Right ventricle myocardium superior (tissue), 1 donor: ENCODE data around the gene ITFG1. TPM values are rescaled to one million over a fixed set of nuclear protein-coding genes. Genes with fewer than 3 reads are reported as not detected.
"Not testable (repeated sequence)": the region's sequence is repeated elsewhere in the genome, so short reads cannot be mapped to it uniquely, and the experiment has no call there.

Experiments
- ATAC-seq: fragments of 200-7000 bp; cut with Tn5 transposase; one replicate; pipeline ENCODE4 v1.9.1; 2020; ENCODE audit warnings: mild to moderate bottlenecking; ENCODE audit not compliant: poor library complexity
- DNase-seq: peaks from one replicate; pipeline ENCODE4 v3.0.0-alpha.2; 2020
- intact Hi-C: fragments of 100-400 bp; cut with DNase I; formaldehyde crosslinking; loops from one replicate; pipeline ENCODE4 v1.11.2; 2022
- total RNA-seq: library from RNA; stranded (reverse); fragmentation: NEBNext Ultra II Directional; extraction: Animal tissue kit (Norgen Biotek cat#: 25700); gene quantifications from one replicate; pipeline ENCODE4 v1.2.1, GENCODE V29; 2021
- donor health status: DM: no; HTN: yes; CAD: no; lungs with severe emphysema.

ITFG1 gene
- total RNA-seq, 1 donor from 2014 or later, result 54.1 TPM

DNA sequence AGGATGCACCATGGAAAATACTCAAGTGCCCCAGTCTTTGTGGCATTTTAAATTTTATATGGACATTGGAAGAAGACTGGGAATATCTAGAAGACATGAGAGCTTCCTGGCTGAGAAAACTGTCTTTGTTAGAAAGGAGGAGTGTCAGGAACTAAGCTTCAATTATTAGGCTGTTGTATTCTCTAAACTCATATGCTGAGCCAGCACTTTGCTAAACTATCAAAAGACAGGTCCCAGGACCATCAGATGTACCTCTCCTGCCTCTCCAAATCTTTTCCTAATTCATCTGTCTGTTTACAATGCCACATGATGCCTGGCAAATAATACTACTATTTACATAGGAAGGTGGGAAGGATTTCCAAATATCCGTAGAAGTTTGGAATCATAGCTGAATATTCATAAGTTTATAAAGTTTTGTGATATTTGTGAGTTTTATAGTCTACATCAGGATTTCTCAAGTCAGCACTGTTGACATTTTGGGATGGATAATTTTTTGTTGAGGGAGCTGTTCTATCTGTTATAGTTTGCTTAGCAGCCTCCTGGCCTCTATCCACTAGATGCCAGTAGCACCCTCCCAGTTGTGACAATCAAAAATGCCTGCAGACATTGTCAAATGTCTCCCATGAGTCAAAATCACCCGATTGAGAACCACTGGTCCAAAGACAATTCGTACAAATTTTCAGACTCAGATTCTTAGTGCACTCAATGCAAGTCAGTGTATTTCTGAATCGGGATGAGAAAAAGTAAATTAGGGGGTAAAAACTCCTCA, 255.9 kb downstream of the ITFG1 start:
- intact Hi-C loops, result no loop called here
- ATAC-seq (no peak), DNase-seq (no peak)

DNA sequence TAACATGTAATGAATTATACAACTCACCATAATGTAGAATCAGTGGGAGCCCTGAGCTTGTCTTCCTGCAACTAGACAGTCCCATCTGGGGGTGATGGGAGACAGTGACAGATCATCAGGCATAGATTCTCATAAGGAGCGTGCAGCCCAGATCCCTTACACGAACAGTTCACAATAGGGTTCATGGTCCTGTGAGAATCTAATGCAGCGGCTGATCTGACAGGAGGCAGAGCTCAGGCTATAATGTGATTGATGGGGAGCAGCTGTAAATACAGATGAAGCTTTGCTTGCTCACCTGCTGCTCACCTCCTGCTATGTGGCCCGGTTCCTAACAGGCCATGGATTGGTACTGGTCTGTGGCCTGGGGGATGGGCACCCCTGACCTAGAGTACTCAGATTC, 257.4 kb downstream of the ITFG1 start:
- DNase-seq, intact Hi-C loops, ATAC-seq: not testable (repeated sequence)

DNA sequence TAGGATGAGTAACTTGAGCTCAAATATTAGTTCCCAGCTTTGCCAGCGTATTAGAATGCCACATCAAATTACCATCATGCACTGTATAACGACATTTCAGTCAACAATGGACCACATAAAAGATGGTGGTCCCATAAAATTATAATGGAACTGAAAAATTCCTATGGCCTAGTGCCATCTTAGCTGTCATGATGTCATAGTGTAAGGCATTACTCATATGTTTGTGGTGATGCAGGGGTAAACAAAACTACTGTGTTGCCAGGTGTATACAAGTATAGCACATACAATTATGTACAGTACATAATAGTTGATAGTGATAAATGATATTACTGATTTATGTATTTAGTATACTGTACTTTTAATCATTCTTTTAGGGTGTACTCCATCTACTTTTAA, 262.7 kb downstream of the ITFG1 start:
- no peak for DNase-seq
- no peak for ATAC-seq
- intact Hi-C loops, result no loop called here

DNA sequence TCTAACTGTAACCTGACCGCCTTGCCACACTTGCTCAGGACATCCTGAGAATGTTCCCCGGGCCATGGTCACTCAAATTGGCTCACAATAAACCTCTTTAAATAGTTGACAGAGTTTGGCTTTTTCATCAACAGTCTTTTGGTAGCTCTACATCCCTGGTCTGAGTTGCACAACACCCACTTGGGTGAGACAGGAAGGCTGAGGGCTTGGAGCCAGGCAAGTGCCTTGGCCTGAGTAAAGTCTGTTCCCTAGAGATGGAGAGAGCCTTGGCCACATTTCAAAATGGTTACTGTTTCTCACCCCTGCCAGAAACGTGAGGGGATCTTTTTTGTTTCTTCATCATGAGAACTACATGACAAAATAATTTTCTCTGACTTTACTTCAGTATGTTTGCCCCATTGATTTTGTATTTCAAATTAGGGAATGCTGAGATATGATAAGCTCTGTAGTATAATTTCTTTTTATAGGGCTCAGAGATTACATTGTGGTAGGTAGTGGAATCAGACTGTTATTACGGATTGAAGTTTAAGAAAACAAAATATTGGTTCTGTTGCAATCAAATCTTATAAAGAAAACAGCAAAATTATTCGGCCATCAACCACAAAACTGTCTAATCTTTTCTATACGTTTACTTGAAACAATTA, 263.2 kb downstream of the ITFG1 start:
- peak; percentile 98 for ATAC-seq
- intact Hi-C loops, result no loop called here
- DNase-seq, result peak; percentile 75

DNA sequence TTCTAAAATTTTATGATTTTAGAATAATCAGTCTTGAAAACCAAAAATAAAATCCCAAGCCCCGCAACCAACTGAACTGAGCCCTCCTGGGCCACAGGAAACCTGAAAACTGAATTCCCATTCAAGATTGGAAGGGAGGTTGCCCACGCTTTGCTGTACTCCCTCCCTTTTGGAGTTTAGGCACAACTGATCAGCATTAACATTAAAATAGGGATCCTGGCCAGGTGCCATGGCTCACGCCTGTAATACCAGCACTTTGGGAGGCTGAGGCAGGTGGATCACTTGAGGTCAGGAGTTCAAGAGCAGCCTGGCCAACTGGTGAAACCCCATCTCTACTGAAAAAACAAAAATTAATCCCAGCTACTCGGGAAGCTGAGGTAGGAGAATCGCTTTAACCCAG, 264.4 kb downstream of the ITFG1 start:
- intact Hi-C loops, result no loop called here
- DNase-seq (no peak), ATAC-seq (no peak)

DNA sequence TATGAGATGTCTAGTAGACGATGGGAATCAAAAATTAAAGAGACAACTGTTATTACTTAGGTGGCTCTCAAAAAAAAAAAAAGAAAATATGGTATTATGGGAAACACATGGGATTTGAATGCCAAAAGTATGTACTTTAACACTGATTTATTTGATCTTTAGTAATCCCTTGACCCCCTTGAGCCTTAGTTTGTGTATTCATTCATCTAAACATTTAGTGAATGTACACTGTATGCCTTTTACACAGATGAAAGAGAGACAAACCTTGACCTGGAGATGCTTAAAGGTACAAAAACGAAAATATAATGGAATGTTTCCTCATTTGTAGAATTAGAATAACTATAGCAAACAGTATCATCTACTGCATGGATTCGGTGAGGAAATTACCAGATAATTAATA, 278.5 kb downstream of the ITFG1 start:
- DNase-seq (no peak), ATAC-seq (no peak)
- intact Hi-C loops, result no loop called here

DNA sequence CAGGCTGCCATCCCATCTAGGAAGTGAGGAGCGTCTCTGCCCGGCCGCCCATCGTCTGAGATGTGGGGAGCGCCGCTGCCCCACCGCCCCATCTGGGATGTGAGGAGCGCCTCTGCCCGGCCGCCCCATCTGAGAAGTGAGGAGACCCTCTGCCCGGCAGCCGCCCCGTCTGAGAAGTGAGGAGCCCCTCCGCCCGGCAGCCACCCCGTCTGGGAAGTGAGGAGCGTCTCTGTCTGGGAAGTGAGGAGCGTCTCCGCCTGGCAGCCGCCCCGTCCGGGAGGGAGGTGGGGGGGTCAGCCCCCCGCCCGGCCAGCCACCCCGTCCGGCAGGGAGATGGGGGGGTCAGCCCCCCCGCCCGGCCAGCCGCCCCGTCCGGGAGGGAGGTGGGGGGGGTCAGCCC, 279.8 kb downstream of the ITFG1 start:
- DNase-seq, intact Hi-C loops, ATAC-seq: not testable (repeated sequence)

DNA sequence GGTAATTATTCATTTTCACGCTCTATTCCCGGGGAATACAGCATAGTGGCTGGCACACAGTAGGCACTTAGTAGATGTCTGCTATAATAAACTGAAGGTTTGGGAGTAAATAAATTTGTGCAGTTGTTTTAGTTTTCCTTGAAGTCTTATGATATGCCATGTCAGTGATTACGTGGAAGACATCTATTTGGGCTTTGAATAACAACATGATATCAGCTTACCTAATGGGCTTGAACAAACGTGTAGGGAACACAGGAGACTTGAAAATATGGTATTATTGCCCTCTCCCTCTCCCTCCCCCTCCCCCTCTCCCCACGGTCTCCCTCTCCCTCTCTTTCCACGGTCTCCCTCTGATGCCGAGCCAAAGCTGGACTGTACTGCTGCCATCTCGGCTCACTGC, 280.8 kb downstream of the ITFG1 start:
- ATAC-seq (no peak), DNase-seq (no peak)
- intact Hi-C loops, result no loop called here

DNA sequence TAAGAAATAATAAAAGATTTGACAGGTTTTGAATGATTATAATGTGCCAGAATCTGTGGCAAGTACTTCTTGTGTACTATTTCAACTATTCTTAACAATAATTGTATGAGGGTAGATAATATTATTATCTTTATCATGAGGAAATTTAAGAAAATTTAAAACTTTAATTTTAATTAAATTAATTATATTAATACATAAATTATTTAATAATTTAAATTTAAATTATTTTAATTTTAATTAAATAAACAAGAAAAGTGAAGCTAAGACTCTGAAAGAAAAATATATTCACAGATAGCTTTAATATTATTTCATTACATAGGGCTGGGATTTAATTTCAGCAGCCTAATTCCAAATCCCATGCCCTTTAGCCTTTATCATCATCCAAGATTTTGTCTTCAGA, 285.7 kb downstream of the ITFG1 start:
- no peak for ATAC-seq
- intact Hi-C loops, result no loop called here
- no peak for DNase-seq

DNA sequence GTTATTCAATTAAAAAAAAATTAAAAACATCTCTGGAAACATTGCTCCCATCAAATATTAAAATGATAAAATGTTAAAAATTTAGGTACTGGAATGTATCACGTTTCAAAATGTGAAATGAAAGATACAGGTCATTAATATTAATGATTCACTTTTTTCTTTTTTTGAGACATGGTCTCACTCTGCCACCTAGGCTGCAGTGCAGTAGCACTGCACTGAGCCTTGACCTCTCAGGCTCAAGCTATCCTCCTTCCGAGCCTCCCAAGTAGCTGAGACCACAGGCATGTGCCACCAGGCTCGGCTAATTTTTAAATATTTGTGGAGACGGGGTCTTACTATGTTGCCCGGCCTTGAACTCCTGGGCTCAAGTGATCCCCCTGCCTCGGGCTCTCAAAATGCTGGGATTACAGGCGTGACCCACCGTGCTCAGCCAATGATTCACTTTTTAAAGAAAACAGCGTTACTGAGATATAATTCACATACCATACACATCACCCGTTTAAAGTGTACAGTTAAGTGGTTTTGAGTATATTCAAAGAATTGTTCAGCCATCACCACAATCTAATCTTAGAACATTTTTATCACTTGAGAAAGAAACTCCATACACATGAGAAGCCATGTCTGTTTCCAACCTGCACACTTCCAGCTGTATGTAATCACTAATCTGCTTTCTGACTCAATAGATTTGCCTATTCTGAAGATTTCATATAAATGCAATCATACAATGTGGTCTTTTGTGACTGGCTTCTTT, 298.0 kb downstream of the ITFG1 start:
- intact Hi-C loops, result no loop called here
- DNase-seq (no peak), ATAC-seq (no peak)

DNA sequence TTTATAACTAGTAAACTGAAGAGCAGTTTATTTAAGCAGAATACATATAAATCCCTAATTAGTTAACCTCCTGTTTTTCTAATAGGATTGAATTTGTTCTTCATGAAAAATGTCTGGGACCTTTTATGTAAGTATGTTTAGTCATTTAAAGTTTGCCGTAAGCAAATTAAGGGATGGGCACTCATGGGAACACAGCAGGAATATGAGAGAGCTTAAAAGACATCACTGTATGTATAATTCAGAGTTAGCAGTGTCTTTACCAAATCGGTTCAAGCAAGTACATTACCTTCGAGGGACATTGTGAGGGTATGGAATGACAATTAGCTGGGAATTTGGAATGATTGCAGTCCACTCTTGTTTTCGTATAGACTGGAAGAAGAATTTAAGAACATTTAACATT, 299.4 kb downstream of the ITFG1 start:
- ATAC-seq (no peak), DNase-seq (no peak)
- intact Hi-C loops, result no loop called here

DNA sequence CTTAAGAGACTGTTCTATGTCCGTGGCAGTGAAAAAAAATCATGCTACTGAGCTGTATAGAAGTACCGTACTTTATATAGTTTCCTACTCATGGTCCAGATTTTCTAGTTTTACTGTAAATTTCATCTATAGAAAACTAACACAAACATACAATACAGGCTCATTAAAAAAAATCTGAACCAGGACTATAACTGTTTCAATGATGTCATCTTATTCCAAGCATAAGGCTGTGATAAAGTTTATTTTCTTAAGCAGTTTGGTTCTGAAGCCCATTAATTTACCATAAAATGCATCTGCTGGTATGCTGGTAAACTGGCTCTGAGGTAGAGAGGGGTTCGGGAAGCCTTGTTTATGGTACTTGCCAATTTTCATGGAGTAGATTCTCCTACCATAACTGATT, 300.4 kb downstream of the ITFG1 start:
- ATAC-seq (no peak), DNase-seq (no peak)
- intact Hi-C loops, result no loop called here

DNA sequence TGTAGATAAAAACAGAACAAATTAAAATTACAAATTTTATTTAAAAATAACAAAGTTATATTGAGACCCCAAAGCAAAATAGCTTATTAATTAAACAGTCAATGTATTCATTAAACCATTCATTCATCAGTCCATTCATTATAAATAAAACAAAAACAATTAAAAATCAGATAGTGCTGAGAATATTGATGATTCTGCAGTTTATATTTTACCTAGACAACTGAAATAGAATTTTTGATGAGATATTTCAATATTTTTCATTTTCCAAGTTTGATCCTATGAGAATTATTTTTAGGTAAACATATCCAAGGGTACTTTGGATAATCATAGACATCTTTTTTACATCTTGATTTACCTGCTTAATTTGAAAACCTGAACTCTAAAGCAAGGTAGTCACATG, 301.9 kb downstream of the ITFG1 start:
- intact Hi-C loops, result no loop called here
- ATAC-seq (no peak), DNase-seq (no peak)

DNA sequence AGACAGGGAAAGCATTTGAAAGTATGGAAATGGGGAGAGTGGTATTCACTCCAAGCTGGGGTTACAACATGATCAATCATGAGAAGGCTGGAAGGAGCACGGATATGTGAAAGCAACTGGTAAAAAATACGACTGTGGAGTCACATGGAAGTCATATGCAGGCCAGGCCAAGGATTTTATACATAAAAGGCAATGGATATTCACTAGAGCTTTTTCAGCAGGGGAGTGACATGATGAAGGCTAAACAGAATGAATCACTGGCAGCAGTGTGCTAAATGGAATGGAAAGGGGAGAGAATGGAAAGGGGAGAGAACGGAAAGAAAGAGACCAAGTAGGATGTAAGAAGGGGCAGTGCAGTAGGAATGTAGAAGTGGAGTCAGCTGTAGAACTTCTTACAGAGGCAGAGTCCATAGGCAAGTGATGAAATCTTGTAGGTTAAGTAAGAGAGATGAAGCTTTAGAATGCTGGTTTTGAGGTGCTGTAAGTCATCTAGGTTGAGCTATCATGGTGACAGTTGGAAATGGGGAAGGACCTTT, 304.1 kb downstream of the ITFG1 start:
- ATAC-seq (no peak), DNase-seq (no peak)
- intact Hi-C loops, result no loop called here

DNA sequence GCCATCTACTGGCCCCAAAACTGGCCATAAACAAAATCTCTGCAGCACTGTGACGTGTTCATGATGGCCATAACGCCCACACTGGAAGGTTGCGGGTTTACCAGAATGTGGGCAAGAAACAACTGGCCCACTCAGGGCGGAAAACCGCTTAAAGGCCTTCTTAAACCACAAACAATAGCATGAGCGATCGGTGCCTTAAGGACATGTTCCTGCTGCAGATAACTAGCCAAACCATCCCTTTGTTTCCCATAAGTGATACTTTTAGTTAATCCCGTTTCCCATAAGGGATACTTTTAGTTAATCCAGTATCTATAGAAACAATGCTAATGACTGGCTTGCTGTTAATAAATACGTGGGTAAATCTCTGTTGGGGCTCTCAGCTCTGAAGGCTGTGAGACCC, 308.4 kb downstream of the ITFG1 start:
- intact Hi-C loops, ATAC-seq, DNase-seq: not testable (repeated sequence)

DNA sequence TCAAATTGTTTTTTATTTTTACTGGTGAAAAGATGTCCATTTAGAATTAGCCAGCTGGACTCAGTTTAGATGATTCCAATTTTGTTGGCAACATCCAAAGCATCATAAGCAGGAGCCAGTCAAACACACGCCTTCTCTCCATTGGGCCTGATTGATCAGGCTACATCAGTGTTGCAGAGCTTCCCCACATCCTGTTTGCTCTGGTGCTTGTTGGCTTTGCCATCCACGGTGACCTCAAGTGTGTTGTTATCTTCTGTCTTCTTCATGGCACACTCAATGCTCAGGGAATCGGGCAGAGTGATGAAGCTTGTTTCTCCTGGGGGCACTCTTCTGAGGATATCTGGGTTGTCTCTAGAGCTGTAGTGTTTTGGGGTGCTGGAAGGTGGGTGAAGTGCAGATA, 310.8 kb downstream of the ITFG1 start:
- intact Hi-C loops, result no loop called here
- no peak for ATAC-seq

DNA sequence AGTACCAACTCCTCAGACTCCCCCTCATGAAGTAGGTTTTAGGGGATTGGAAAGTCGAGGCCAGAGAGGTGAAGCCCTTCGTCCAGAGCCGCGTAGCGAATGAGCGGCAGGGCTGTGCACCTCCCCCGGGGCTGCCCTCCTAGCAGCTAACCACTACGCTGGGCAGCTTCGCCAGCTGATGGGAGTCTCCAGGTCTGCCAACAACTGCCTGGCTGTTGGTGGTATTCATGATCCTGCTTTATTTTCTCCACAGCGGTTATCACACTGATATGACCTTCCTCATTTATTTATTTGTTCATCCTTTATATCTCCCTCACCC, 316.3 kb downstream of the ITFG1 start:
- no peak for DNase-seq
- intact Hi-C loops, result loop anchor here (5.0 kb wide), 1 partner anchor 913 kb away; no protein-coding TSS in a partner anchor
- ATAC-seq, result peak; percentile 13

More for the DNA sequence above, 310.8 kb downstream of the ITFG1 start:
- no peak for DNase-seq

DNA sequence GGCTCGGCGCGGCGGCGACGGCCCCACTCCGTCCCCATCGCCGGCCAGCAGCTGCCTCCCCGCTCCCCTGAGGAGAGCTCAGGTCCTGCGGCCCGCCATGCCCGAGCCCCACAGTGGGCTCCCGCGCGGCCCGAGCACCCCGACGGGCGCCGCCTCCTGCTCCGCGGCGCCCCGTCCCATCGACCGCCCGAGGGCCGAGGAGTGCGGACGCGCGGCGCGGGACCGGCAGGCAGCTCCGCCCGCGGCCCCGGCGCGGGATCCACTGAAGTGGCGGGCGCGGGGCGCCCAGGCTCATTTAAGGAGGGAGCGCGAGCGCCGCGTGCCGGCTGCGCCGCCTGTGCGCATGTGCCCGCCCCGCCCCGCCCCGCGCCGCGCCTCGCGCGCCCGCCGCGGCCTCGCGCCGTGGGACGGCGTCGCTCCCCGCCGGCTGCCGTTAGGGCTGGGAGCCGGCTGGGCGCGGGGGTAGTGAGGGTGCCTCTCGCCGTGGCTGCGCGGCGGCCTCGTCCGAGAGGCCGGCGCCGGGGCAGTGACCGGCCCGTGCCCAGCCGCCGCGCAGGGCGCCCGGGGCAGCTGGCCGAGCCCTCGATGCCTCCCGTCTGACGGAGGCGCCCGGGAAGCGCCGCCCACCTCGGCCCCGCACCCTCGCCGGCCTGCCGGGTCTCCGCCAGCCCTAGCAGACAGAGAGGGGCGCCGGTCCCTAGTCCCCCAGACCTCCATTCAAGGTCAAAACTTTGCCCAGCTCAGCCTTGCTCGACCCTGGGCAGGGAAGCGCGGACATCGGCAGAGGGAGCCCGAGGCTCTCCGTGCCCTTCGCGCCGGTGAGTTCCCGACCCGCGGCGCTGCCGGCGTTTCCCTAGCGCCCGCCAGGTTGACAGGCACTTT, 316.9 kb downstream of the ITFG1 start, which contains the start of gene NETO2:
Gene NETO2 (minus strand): TSS at position 269 of the 882 bp plus-strand sequence. CDS start 333 bp downstream, outside the sequence.
- intact Hi-C loops, result loop anchor here (2.0 to 5.0 kb wide), 2 partner anchors 913 to 1013 kb away; no protein-coding TSS in a partner anchor
- peak; percentile 72 for ATAC-seq
- peak; percentile 72 for DNase-seq
